ENCODE data around the gene LRRC74A. TPM values are rescaled to one million over a fixed set of nuclear protein-coding genes. Genes with fewer than 3 reads are reported as not detected.

LRRC74A gene
- total RNA-seq, 1 donor from 2014 or later, result not detected

GRCh38 chr14:76844223-76844622, 18.0 kb downstream of the LRRC74A start:
- no peak overlapping the region for H3K4me3 Mint-ChIP-seq (ENCODE audit: unreplicated experiment)
- H3K27me3 Mint-ChIP-seq (ENCODE audit: low read depth), result peaks cover 23% of the 10 kb centered on the region
- H3K4me1 Mint-ChIP-seq (ENCODE audit: low read depth), result no peaks in the 10 kb centered on the region
- no peak overlapping the region for H3K27ac Mint-ChIP-seq (ENCODE audit: unreplicated experiment)
- no peaks in the 10 kb centered on the region for H3K36me3 Mint-ChIP-seq (ENCODE audit: low read depth)
- DNase-seq (ENCODE audit: low spot score), result no peak
- H3K9me3 Mint-ChIP-seq (ENCODE audit: low read depth), result no peaks in the 10 kb centered on the region
- TF ChIP-seq, protein P1, sequence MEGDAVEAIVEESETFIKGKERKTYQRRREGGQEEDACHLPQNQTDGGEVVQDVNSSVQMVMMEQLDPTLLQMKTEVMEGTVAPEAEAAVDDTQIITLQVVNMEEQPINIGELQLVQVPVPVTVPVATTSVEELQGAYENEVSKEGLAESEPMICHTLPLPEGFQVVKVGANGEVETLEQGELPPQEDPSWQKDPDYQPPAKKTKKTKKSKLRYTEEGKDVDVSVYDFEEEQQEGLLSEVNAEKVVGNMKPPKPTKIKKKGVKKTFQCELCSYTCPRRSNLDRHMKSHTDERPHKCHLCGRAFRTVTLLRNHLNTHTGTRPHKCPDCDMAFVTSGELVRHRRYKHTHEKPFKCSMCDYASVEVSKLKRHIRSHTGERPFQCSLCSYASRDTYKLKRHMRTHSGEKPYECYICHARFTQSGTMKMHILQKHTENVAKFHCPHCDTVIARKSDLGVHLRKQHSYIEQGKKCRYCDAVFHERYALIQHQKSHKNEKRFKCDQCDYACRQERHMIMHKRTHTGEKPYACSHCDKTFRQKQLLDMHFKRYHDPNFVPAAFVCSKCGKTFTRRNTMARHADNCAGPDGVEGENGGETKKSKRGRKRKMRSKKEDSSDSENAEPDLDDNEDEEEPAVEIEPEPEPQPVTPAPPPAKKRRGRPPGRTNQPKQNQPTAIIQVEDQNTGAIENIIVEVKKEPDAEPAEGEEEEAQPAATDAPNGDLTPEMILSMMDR (IDR thresholded peaks at IDR 0.05), result no peak

GRCh38 chr14:76846331-76847047, 20.3 kb downstream of the LRRC74A start:
- Mint-ChIP-seq H3K27me3 (ENCODE audit: low read depth) (peaks cover 19% of the 10 kb centered on the region), H3K9me3 (ENCODE audit: low read depth) (no peaks in the 10 kb centered on the region), H3K4me3 (ENCODE audit: unreplicated experiment) (no peak overlapping the region), H3K4me1 (ENCODE audit: low read depth) (no peaks in the 10 kb centered on the region), H3K36me3 (ENCODE audit: low read depth) (no peaks in the 10 kb centered on the region), H3K27ac (ENCODE audit: unreplicated experiment) (no peak overlapping the region)
- no peak for DNase-seq (ENCODE audit: low spot score)
- TF ChIP-seq, protein P1 (IDR thresholded peaks at IDR 0.05), result no peak

DNA sequence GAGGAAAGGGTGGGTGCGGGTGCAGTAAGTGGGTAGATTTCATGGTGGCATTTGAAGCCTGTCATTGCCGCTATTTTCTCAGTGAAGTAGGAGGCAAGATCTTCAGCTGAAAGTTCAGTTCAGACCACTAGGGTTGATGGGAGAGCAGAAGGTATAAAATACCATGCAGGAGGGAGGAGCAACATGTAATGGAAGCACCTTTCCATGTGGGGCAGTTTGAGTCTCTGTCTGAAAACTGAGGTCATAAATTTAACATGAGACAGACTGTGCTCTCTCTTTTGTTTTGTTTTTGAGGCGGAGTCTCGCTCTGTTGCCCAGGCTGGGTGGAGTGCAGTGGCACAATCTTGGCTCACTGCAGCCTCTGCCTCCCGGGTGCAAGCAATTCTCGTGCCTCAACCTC, 22.7 kb downstream of the LRRC74A start:
- no peak overlapping the region for H3K27ac Mint-ChIP-seq (ENCODE audit: unreplicated experiment)
- no peaks in the 10 kb centered on the region for H3K9me3 Mint-ChIP-seq (ENCODE audit: low read depth)
- no peak for DNase-seq (ENCODE audit: low spot score)
- H3K4me3 Mint-ChIP-seq (ENCODE audit: unreplicated experiment), result no peak overlapping the region
- TF ChIP-seq, protein P1 (IDR thresholded peaks at IDR 0.05), result no peak
- H3K27me3 Mint-ChIP-seq (ENCODE audit: low read depth), result peaks cover 23% of the 10 kb centered on the region
- H3K4me1 Mint-ChIP-seq (ENCODE audit: low read depth), result no peaks in the 10 kb centered on the region
- no peaks in the 10 kb centered on the region for H3K36me3 Mint-ChIP-seq (ENCODE audit: low read depth)

DNA sequence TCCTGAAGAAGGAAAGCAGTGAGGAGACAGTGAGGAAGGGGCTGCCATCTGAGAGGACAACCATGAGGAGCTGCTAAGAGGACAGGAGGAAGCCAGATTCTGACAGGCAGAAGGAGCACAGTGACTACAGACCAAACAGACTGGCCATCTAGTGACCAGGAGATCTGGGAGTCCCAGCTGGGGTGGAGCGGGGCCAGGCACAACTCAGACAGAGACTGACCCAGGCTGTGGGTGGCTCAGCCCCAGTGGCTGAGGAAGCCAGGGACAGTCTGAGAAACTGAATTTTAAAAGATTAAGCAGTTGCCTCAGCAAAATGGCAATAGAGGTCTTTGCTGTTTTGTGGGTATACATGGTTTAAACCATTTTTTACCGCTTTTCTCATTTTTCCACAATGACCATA, 28.9 kb downstream of the LRRC74A start:
- no peaks in the 10 kb centered on the region for H3K9me3 Mint-ChIP-seq (ENCODE audit: low read depth)
- TF ChIP-seq, protein P1 (IDR thresholded peaks at IDR 0.05), result no peak
- DNase-seq (ENCODE audit: low spot score), result no peak
- H3K36me3 Mint-ChIP-seq (ENCODE audit: low read depth), result no peaks in the 10 kb centered on the region
- no peak overlapping the region for H3K4me3 Mint-ChIP-seq (ENCODE audit: unreplicated experiment)
- no peak overlapping the region for H3K27ac Mint-ChIP-seq (ENCODE audit: unreplicated experiment)
- peaks cover 23% of the 10 kb centered on the region for H3K27me3 Mint-ChIP-seq (ENCODE audit: low read depth)
- no peaks in the 10 kb centered on the region for H3K4me1 Mint-ChIP-seq (ENCODE audit: low read depth)

DNA sequence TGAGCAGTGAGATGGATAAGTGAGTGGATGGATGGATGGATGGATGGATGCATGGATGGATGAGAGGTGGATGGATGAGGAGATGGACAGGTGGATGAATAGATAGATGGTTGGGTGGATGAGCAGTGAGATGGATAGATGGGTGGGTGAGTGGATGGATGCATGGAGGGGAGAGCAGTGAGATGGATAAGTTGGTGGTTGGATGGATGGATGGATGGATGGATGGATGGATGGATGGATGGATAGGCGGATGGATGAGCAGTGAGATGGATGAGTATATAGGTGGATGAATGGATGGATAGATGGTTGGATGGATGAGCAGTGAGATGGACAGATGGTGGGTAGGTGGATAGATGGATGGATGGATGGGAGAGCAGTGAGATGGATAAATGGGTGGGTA, 30.6 kb downstream of the LRRC74A start:
- H3K36me3 Mint-ChIP-seq (ENCODE audit: low read depth), result no peaks in the 10 kb centered on the region
- no peaks in the 10 kb centered on the region for H3K9me3 Mint-ChIP-seq (ENCODE audit: low read depth)
- TF ChIP-seq, protein P1 (IDR thresholded peaks at IDR 0.05), result no peak
- no peaks in the 10 kb centered on the region for H3K4me1 Mint-ChIP-seq (ENCODE audit: low read depth)
- peaks cover 33% of the 10 kb centered on the region for H3K27me3 Mint-ChIP-seq (ENCODE audit: low read depth)
- H3K27ac Mint-ChIP-seq (ENCODE audit: unreplicated experiment), result no peak overlapping the region
- no peak for DNase-seq (ENCODE audit: low spot score)
- H3K4me3 Mint-ChIP-seq (ENCODE audit: unreplicated experiment), result no peak overlapping the region

All from chondrocyte (in vitro differentiated cells).